NCI-H146 treated with DMSO at 0.1 percent for 48 hours (cell line): ENCODE measurements around the gene USP32.
"Not testable (repeated sequence)": the region's sequence is repeated elsewhere in the genome, so short reads cannot be mapped to it uniquely, and the experiment has no call there.

ENCODE experiments used
- DNase-seq: peaks from one replicate; lab custom pipeline; 2025; ENCODE audit not compliant: unreplicated experiment; lab: John Stamatoyannopoulos, UW

USP32 gene

GRCh38 chr17:60372790-60373483 lies 19.0 kb downstream of the USP32 start:
- DNase-seq, result no peak

GRCh38 chr17:60371818-60372510 lies 20.0 kb downstream of the USP32 start:
- DNase-seq, result no peak

GRCh38 chr17:60371416-60371815 lies 20.5 kb downstream of the USP32 start:
- DNase-seq, result no peak

GRCh38 chr17:60369727-60370126 lies 22.2 kb downstream of the USP32 start:
- DNase-seq, result no peak

GRCh38 chr17:60363700-60364405 lies 28.1 kb downstream of the USP32 start:
- DNase-seq, result no peak

- no peak for DNase-seq
These were observed 29.6 kb downstream of the USP32 start for GRCh38 chr17:60362329-60362728.

DNA sequence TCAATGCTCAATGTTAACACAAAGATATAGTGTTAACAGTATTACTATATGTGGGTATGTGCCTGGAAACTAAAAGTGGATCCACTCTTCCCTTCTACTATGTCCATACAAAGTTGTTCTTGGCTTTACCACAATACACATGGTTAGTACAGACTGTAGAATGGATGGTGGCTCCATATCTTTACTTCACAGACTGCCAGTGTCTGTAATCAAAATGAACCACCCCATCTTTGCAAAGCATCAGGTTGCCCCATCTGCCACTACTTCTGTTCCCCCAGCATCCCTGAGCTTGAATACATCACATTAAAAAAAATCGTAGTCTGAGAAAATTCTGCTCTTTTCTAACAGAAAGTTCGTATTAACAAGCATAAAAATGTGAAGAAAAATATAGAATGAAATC lies 30.0 kb downstream of the USP32 start:
- DNase-seq, result no peak

DNA sequence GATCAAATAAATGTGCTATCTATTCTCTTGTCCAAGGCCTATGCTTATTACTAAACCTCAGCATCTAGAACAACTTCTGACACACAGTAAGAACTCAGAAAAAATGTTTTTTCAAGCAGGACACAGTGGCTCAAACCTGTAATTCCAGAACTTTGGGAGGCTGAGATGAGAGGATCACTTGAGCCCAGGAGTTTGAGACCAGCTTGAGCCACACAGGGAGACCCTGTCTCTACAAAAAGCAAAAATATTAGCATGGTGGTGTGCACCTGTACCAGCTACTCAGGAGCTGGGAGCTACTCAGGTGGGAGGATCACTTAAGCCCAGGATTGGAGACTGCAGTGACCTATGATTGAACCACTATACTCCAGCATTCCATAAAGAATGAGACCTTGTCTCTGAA lies 32.5 kb downstream of the USP32 start:
- DNase-seq, result no peak

DNA sequence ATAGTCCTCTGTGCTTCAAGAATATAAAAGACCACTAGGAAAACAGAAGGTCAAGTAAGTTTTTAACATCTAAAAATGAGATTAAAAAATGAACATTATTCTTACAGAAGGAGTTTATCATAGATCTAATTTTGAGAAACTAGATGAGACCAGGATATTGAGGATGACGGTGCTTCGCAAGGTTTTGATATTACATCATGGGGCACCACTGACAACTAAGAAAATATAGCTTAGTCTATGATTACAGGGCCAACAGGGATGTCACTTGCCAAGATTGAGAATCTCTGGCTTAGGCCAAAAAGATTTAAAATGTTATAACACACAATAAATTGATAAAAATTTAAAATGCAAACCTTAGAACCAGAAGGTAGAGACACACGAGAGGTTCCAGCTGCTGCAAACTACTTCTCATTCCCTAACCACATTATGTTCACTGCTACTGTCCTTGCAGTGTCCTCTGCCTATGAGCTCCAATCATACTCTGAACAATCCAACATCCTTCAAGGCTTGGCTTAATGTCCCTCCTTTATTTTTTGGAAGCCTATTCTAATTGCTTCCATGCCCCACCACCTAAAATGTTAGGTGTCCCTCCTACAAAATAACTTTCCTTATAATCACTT lies 33.2 kb downstream of the USP32 start:
- DNase-seq, result no peak

DNA sequence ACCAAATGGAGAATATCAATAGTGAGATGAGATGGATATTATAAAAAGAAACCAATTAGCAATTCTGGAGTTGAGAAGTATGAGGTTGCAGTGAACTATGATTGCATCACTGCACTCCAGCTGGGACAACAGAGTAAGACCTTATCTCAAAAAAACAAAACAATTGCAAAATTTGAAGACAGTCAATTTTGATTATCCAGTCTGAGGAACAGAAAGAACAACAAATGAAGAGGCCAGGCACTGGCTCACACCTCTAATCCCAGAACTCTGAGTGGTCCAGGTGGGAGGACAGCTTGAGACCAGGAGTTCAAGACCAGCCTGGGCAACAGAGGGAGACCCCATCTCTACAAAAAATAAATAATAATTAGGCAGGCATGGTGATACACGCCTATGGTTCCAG lies 35.0 kb downstream of the USP32 start:
- DNase-seq, result no peak

DNA sequence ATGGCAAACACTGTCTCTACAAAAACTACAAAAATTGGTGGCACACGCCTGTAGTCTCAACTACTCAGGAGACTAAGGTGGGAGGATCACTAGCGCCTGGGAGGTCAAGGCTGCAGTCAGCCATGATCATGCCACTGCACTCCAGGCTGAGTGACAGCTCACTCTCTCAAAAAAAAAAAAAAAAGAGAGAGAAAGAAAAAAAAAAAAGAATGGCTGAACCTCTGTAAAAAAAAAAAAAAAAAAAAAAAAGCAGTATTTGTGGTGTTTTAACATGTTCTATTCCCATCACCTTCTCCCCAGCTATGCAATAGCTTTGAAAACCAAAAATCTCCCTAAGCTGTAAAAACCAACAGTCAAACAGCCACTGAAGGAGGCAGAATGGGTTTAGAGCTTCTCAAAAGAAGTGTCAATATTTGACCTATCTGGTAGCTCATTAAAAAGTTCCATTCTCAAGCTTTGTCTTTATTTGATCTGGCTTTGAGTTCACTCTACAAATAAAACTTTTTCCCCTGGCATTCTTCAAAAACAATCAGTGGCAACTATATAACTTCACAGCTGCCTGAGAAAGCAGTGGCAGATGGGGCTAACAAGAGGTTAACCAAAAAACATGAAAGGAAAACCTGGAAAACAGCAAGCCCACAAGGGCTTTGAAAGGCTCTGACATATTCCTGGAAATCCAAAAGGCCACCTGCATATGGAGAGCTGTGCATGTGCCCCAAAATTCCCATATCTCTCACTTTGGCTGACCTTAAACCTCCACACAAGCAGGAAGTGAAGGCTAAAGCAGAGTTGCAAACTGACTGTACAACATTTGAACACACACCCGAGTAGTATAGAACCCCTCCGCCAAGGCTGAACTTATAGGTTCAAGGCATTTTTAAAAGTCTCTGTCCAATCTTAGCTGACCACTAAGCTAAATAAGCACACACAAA lies 36.0 kb downstream of the USP32 start:
- DNase-seq, result no peak

- no peak for DNase-seq
These were observed 37.7 kb downstream of the USP32 start for GRCh38 chr17:60354223-60354622.

DNA sequence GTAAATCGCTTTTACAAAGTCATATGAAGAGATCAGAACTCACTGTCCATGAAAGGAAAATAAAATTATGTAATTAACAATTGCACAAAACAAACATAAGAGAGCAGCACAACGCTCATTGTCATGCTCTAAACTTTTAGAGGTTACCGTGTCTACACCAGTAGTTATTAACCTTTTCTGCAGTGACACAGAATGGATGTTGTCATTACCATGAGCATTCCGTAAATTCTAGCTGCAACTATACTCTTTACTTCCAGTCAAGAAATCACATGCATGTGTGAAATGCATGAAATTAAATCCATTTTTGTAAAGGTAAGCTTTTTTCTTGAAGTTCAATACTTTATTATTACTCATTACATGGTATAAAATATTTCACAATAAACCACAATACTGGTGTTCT lies 38.2 kb downstream of the USP32 start:
- no peak for DNase-seq

- DNase-seq, result no peak
These were observed 39.4 kb downstream of the USP32 start for GRCh38 chr17:60352569-60352968.

DNA sequence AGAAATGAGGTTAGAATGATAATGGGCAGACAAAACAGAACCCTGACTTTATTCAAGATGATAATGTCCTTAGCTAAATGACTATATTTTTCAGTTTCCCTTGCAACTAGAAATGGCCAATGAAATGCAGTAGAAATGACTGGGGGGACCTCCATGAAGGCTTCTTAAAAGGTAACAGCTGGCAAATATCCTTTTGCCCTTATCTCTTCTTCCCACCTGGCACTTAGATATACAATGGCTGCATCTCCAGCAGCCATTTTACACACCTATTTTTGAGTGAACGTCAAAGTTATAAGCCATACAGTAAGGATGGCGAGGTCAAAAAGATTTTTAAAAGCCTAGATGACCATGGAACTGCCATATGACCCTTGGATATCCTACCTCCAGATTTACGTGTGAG lies 39.9 kb downstream of the USP32 start:
- no peak for DNase-seq

DNA sequence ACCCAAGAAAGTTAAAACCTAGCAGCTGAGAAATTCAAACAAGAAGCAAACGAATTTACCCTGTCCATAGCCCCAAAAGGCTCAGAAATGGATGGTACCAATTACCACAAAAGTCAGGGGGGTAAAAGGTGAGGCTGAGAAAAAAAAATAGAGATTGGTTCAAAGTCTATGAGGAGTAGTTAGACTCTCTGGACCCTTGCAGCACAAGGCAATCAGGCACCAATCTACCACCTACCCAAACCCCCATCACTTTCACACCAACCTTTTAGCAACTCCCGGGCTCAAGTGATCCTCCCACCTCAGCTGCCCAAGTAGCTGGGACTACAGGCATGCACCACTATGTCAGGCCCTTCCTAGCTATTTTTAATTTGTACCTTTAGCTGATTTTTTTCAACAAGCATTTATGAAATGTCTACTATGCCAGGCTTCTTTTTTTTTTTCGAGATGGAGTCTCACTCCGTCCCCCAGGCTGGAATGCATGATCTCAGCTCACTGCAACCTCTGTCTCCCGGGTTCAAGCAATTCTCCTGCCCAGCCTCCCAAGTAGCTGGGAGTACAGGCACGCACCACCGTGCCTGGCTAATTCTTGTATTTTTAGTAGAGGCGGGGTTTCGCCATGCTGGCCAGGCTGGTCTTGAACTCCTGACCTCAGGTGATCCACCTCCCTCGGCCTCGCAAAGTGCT lies 40.8 kb downstream of the USP32 start:
- DNase-seq, result no peak

GRCh38 chr17:60348616-60349015 lies 43.3 kb downstream of the USP32 start:
- no peak for DNase-seq

GRCh38 chr17:60345233-60345632 lies 46.7 kb downstream of the USP32 start:
- no peak for DNase-seq

GRCh38 chr17:60342492-60342891 lies 49.4 kb downstream of the USP32 start:
- not testable (repeated sequence) for DNase-seq

DNA sequence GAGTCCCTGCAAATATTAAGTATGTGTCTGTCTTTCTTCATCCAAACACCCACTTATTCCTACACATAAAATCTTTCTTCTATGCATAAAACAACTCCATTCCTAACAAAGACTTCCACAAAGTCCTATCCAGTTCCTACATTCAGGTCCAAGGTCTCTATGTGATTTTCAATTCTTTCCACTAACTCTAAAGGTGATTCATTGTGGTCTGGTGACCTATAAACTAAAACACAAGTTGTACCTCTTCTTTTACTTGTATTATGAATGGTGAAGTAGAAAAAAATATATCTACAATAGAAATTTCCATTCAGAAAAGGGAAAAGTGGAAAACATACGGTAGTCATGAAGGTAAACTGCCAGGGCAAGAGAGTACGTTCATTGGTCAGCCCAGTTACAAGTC lies 56.6 kb downstream of the USP32 start:
- DNase-seq, result no peak
